ENCODE measurements around the gene GRID1.

GRCh38 chr10:85810674-85811073 is 555.9 kb downstream of the GRID1 start:
- TF ChIP-seq CTCF (IDR thresholded peaks at IDR 0.05 in 8 of 11, conservative IDR thresholded peaks at IDR 0.05 in 3 of 11) = no peak
- TF ChIP-seq POLR2AphosphoS5 (IDR thresholded peaks at IDR 0.05) = no peak
- TF ChIP-seq POLR2A (IDR thresholded peaks at IDR 0.05) = no peak
